Calu3 (cell line): Measurements from ENCODE around the gene GABBR1. TPM values are rescaled to one million over a fixed set of nuclear protein-coding genes. Genes with fewer than 3 reads are reported as not detected.

Experiments
- BruUV-seq: library from RNA; stranded (reverse); fragments of 400-500 nt; replicated peaks from 2 replicates; lab custom pipeline; 2021; lab: Mats Ljungman, UMichigan
- CTCF ChIA-PET: fragments of 300-600 bp; sonication (Branson Sonifier 250); formaldehyde crosslinking; loops from one replicate; lab custom pipeline; 2022; ENCODE audit warnings: antibody characterized with exemption; lab: Charles Lee
- DNase-seq: peaks from one replicate; pipeline ENCODE4 v3.0.0; 2022
- H3K27ac Mint-ChIP-seq: one replicate; pipeline ENCODE4 v1.8.0; 2022; ENCODE audit warnings: mixed read lengths; ENCODE audit not compliant: unreplicated experiment
- H3K27me3 Mint-ChIP-seq: one replicate; pipeline ENCODE4 v1.8.0; 2022; ENCODE audit warnings: mixed read lengths; ENCODE audit not compliant: unreplicated experiment
- H3K36me3 Mint-ChIP-seq: one replicate; pipeline ENCODE4 v1.8.0; 2022; ENCODE audit warnings: mild to moderate bottlenecking, moderate library complexity, mixed read lengths; ENCODE audit not compliant: insufficient read depth, unreplicated experiment
- H3K4me1 Mint-ChIP-seq: one replicate; pipeline ENCODE4 v1.8.0; 2022; ENCODE audit warnings: mild to moderate bottlenecking, low read depth, mixed read lengths; ENCODE audit not compliant: unreplicated experiment
- H3K4me3 Mint-ChIP-seq: one replicate; pipeline ENCODE4 v1.8.0; 2022; ENCODE audit warnings: mild to moderate bottlenecking, low read depth, moderate library complexity, mixed read lengths; ENCODE audit not compliant: unreplicated experiment
- H3K9me3 Mint-ChIP-seq: one replicate; pipeline ENCODE4 v1.8.0; 2022; ENCODE audit warnings: low read depth, mixed read lengths; ENCODE audit not compliant: unreplicated experiment
- CTCF ChIP-seq: fragments of 200-600 bp; IDR thresholded peaks from one replicate; pipeline ENCODE4 v1.8.0; 2022; ENCODE audit warnings: antibody characterized with exemption; ENCODE audit not compliant: unreplicated experiment
- intact Hi-C: fragments of 100-400 bp; cut with micrococcal nuclease; formaldehyde crosslinking; loops from one replicate; pipeline ENCODE4 v1.10.0; 2022; ENCODE audit not compliant: unreplicated experiment
- total RNA-seq: library from RNA; stranded (reverse); gene quantifications from 2 replicates; pipeline ENCODE4 v1.2.3, GENCODE V29; 2022

GABBR1 gene
- total RNA-seq, 1 experiment from 2014 or later: 42.2 TPM

- no peak for TF ChIP-seq CTCF
- CTCF ChIA-PET: no interaction called here
- intact Hi-C loops: no loop called here
- Mint-ChIP-seq H3K27me3 (no peaks in the 10 kb centered on the region), H3K9me3 (no peaks in the 10 kb centered on the region), H3K4me1 (no peaks in the 10 kb centered on the region), H3K27ac (no peak overlapping the region), H3K4me3 (no peak overlapping the region), H3K36me3 (peaks cover 13% of the 10 kb centered on the region)
- no peak for DNase-seq
- no TSS peak for BruUV-seq
These were observed 13.3 kb downstream of the GABBR1 start for GRCh38 chr6:29619578-29620160.

GRCh38 chr6:29617782-29618554 lies 15.0 kb downstream of the GABBR1 start:
- Mint-ChIP-seq H3K4me1 (no peaks in the 10 kb centered on the region), H3K9me3 (no peaks in the 10 kb centered on the region), H3K27ac (no peak overlapping the region), H3K36me3 (peaks cover 9% of the 10 kb centered on the region), H3K27me3 (no peaks in the 10 kb centered on the region), H3K4me3 (no peak overlapping the region)
- BruUV-seq: no TSS peak
- CTCF ChIA-PET: no interaction called here
- no peak for TF ChIP-seq CTCF
- DNase-seq: no peak
- intact Hi-C loops: no loop called here

GRCh38 chr6:29611426-29611825 lies 21.6 kb downstream of the GABBR1 start:
- no TSS peak for BruUV-seq
- intact Hi-C loops: no loop called here
- CTCF ChIA-PET: no interaction called here
- H3K9me3 Mint-ChIP-seq: no peaks in the 10 kb centered on the region
- no peak overlapping the region for H3K4me3 Mint-ChIP-seq
- DNase-seq: no peak
- peaks cover 6% of the 10 kb centered on the region for H3K36me3 Mint-ChIP-seq
- no peak for TF ChIP-seq CTCF
- no peak overlapping the region for H3K27ac Mint-ChIP-seq
- H3K4me1 Mint-ChIP-seq: no peaks in the 10 kb centered on the region
- no peaks in the 10 kb centered on the region for H3K27me3 Mint-ChIP-seq

- H3K4me3 Mint-ChIP-seq: no peak overlapping the region
- no peaks in the 10 kb centered on the region for H3K9me3 Mint-ChIP-seq
- no peak for DNase-seq
- no peaks in the 10 kb centered on the region for H3K27me3 Mint-ChIP-seq
- no TSS peak for BruUV-seq
- intact Hi-C loops: no loop called here
- no peak overlapping the region for H3K27ac Mint-ChIP-seq
- H3K4me1 Mint-ChIP-seq: no peaks in the 10 kb centered on the region
- TF ChIP-seq CTCF: no peak
- CTCF ChIA-PET: no interaction called here
- H3K36me3 Mint-ChIP-seq: peaks cover 6% of the 10 kb centered on the region
These were observed 22.4 kb downstream of the GABBR1 start for GRCh38 chr6:29610540-29610939.
